NCI-H187 (cell line): Measurements from ENCODE around the gene SLC39A10.
A peak's percentile ranks its signal among the peaks of the same experiment; 100 is the strongest.

Experiments used
- DNase-seq, 2 experiments: peaks; one replicate each; lab custom pipeline; 2025; lab: John Stamatoyannopoulos, UW

The SLC39A10 gene, protein sequence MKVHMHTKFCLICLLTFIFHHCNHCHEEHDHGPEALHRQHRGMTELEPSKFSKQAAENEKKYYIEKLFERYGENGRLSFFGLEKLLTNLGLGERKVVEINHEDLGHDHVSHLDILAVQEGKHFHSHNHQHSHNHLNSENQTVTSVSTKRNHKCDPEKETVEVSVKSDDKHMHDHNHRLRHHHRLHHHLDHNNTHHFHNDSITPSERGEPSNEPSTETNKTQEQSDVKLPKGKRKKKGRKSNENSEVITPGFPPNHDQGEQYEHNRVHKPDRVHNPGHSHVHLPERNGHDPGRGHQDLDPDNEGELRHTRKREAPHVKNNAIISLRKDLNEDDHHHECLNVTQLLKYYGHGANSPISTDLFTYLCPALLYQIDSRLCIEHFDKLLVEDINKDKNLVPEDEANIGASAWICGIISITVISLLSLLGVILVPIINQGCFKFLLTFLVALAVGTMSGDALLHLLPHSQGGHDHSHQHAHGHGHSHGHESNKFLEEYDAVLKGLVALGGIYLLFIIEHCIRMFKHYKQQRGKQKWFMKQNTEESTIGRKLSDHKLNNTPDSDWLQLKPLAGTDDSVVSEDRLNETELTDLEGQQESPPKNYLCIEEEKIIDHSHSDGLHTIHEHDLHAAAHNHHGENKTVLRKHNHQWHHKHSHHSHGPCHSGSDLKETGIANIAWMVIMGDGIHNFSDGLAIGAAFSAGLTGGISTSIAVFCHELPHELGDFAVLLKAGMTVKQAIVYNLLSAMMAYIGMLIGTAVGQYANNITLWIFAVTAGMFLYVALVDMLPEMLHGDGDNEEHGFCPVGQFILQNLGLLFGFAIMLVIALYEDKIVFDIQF

GRCh38 chr2:195656859-195657633 lies at the start of gene SLC39A10:
TSS of gene SLC39A10 (plus strand) at chr2:195657226. CDS start at chr2:195680043, 22,817 bp downstream.
- peak; percentile 90 to 94 for DNase-seq

DNA sequence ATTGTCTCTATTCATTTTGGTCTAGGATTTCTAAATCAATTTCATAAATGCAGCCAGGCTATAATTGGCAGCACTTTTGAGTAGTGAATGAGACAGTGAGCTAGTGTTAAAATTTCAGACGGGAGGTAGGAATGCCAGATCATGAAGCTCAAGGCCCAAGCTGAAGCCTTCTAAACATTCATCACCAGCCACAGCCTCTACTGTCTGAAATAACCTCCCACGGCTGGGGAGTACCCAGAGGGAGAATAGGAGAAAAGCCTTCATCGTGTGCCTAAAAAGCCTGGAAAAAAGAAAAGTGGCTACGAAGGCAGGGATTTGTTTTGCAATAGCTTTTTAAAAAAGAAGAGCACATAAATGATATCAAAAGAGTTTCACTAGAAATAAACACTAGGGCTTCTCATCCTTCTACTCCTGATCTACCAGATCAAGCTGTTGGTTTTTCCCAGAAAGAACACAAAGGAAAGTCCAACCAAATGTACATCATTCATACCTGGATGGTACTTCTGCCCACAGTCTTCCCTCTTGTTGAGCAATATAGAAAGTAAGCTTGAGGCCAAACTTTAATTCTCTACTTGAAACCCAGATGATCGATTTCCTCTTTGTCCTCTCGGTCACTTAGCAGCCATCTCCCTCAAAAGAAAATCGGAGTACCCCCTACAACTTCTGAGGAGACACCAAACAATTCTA lies 48.1 kb upstream of the SLC39A10 start:
- no peak for DNase-seq

GRCh38 chr2:195610717-195611116 lies 46.3 kb upstream of the SLC39A10 start:
- no peak for DNase-seq

- DNase-seq, result no peak
Measured at GRCh38 chr2:195612611-195613495, 44.2 kb upstream of the SLC39A10 start.

DNA sequence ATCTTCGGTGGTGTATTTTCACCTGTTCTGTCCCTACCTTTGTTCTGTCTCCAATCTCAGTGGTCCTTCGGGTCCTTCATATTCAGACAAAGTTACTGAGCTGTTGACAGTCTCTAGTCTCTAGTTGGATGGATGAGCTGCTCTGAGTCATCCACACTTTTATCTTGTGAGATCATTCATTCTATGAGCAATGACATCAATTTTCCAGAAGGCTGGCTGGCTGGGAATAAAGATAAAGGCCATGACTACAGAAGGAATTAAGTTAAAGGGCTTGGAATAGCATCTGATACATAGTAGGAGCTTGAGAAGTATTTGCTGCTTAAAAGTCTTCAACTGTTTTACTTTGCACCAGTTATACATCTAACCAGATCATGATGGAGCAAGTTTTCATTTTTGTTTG lies 43.1 kb upstream of the SLC39A10 start:
- DNase-seq, result no peak

DNA sequence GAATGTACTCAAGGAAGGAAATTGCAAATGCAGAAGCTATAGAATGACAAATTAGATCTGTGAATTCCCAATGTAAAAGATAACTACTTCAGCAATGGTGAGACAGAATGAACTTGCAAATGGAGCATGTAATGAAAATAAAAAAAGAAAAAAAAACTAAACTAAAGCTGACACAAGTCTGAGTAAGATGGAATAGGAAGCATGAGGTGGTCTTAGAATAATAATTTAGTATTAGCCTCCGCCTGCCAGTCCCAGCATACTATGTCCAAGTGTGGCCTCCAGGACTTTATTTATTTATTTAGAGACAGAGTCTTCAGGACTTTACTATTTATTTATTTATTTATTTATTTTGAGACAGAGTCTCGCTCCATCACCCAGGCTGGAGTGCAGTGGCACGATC lies 37.4 kb upstream of the SLC39A10 start:
- DNase-seq, result no peak

- no peak for DNase-seq
Measured at GRCh38 chr2:195620501-195620900, 36.5 kb upstream of the SLC39A10 start.

GRCh38 chr2:195622966-195623365 lies 34.1 kb upstream of the SLC39A10 start:
- DNase-seq, result no peak

GRCh38 chr2:195626507-195626906 lies 30.5 kb upstream of the SLC39A10 start:
- DNase-seq, result no peak

GRCh38 chr2:195628666-195629065 lies 28.4 kb upstream of the SLC39A10 start:
- no peak for DNase-seq

DNA sequence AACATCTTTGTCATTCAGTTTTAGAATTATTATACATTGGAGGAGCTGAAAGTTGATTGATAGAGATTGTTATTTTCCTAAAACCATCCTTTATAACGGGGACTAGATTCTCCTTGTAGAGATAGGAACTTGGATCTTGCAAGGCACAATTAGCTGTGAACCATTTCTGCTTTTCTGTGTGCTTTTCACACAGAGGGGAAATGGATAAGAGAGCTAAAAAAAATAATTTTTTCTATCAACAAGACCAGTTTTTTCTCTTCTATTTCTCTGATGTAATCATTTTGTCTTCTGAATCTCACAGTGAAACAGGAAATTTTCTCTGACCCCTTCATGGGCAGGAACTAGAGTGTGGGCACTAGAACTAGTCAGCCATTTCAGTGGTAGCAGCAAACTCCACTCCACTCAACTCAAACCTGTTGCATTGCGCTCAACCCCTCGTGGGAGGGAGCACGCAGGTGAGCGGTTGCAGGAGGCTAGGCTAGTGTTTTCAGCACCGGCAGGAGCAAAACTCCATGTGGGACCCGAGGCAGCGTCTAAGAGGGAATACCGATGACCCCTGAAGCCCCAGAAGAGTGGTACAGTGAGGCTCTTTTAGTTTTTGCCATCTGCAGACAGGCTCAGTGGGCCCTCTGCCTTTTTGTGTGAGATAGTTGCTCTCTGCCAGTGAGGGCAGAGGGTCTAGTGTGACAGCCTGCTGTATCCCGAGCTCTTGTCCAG lies 24.0 kb upstream of the SLC39A10 start:
- no peak for DNase-seq

DNA sequence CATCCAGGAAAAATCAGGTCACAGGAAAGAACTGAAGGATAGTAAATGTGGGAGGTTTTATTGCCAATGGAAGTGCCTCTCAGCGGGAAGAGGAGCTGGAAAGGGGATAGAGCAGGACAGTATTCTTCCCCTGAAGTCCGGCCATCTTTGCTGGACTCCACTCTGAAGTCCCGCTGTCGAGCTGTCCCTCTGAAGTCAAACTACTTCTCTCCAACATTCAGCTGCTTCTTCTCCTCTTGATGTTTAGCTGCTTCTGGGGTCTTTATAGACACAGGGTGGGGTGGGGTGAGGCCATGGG lies 23.5 kb upstream of the SLC39A10 start:
- no peak for DNase-seq

DNA sequence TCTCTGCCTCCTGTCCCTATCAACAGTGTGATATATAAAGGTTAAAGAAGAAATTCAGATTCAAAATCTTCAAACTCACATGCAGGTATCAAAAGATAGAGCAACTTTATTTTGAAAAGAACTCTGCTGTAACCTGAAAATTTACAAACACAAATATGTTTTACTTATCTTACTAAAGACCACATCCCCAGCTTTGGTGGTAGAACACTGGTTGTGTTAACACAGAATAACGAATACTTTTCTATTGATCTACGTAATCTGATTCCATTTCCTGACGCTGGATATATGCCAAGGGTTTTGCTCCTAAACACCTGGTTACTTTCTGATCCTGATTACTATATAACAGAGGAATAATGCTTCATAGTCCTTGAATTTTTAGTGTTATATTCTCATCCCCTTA lies 23.1 kb upstream of the SLC39A10 start:
- DNase-seq, result no peak

- DNase-seq, result no peak
Measured at GRCh38 chr2:195636890-195637289, 20.1 kb upstream of the SLC39A10 start.

DNA sequence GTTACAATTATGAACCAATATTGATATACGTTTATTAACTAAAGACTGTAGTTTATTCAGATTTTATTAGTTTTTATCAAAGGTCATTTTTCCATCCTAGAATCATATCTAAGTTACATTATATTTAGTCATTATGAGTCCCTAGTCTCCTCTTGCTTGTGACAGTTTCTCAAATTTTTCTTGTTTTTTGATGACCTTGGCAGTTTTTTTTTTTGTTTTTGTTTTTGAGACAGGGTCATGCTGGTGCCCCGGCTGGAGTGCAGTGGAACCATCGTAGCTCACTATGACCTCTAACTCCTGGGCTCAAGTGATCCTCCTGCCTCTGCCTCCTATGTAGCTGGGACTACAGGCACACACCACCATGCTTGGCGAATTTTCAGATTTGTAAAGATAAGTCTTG lies 18.3 kb upstream of the SLC39A10 start:
- no peak for DNase-seq

- no peak for DNase-seq
Measured at GRCh38 chr2:195639238-195639858, 17.7 kb upstream of the SLC39A10 start.

GRCh38 chr2:195639959-195640358 lies 17.1 kb upstream of the SLC39A10 start:
- DNase-seq, result no peak

DNA sequence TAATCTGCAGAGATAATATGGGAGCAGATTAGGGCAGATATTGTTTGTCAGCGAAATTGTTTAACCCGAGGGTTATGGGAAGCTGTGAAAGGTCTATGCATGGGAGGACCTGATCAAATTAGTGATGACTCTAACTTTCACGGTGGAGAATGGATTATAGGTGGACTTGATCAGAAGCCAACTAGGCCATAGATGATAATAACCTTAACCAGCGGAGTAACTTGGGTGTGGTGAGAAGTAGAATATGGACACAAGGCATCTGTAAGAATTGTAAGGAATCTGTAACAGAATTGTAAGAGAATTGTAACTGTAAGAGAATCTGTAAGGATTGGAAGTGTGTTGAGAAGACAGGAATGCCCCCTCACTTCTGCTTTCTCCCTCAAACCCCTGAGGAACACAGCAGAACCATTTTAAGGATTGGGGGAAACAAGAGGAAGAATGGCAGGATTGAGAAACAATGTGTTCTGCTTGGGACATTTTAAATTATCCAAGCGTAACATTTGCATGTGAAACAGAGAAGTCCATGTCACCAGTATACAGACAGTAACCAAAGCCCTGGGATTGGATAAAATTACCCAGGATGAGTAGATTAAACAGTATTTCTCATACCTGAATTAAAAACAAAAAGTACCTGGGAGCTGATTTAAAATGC lies 14.9 kb upstream of the SLC39A10 start:
- no peak for DNase-seq

GRCh38 chr2:195642679-195643068 lies 14.4 kb upstream of the SLC39A10 start:
- DNase-seq, result no peak
